Fibroblast of lung (primary cell): ENCODE results near the gene S100A10.

ENCODE experiments used
- EZH2 ChIP-seq: IDR thresholded peaks from 2 replicates; pipeline ENCODE4 v1.5.1; 2012; ENCODE audit warnings: low read length, control low read depth, mild to moderate bottlenecking; ENCODE audit errors: missing control alignments
- TF ChIP-seq, protein P1 (sequence below), 2 donors: IDR thresholded peaks in 1 of 2; conservative IDR thresholded peaks in 1 of 2; 1 replicate in 1 of 2; 2 replicates in 1 of 2; pipeline ENCODE4 v1.5.1; 2011 to 2012; ENCODE audit warnings: low read length in 2 of 2, control low read depth in 1 of 2, inconsistent platforms in 1 of 2, low read depth in 1 of 2, mild to moderate bottlenecking in 1 of 2

DNA sequence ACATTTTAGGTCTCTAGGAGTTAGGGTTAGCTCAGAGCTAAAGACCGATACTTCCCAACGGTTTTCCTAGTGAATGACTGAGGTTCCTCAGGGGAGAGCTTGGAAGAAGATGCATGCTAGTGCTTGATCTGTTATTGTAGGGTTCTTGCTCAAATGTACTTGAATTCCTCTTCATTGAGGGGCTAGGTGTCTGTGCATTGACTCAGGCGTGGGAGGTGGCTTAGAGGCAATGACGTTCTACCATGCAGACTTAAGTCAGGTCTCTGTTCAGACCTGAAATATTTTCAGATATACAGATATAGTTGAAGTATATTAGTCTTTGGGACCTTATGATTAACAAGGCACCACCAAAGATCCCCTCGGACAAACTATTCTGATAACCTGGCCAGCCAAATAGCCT lies 23.5 kb downstream of the S100A10 start:
- TF ChIP-seq, protein P1, sequence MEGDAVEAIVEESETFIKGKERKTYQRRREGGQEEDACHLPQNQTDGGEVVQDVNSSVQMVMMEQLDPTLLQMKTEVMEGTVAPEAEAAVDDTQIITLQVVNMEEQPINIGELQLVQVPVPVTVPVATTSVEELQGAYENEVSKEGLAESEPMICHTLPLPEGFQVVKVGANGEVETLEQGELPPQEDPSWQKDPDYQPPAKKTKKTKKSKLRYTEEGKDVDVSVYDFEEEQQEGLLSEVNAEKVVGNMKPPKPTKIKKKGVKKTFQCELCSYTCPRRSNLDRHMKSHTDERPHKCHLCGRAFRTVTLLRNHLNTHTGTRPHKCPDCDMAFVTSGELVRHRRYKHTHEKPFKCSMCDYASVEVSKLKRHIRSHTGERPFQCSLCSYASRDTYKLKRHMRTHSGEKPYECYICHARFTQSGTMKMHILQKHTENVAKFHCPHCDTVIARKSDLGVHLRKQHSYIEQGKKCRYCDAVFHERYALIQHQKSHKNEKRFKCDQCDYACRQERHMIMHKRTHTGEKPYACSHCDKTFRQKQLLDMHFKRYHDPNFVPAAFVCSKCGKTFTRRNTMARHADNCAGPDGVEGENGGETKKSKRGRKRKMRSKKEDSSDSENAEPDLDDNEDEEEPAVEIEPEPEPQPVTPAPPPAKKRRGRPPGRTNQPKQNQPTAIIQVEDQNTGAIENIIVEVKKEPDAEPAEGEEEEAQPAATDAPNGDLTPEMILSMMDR (conservative IDR thresholded peaks at IDR 0.05 in 1 of 2, IDR thresholded peaks at IDR 0.05 in 1 of 2; ENCODE audit: low read depth in 1 of 2, low read length in 2 of 2): no peak
- no peak for TF ChIP-seq EZH2
